Stimulated activated naive CD8-positive, alpha-beta T cell treated with anti-CD3 and anti-CD28 coated beads, Interleukin-15, Interleukin-2, amounts not matched to agents 100 ng/mL and 50 ng/mL, for 24 hours (primary cell): ENCODE data around the gene OVCH2.
"Not testable (repeated sequence)": the region's sequence is repeated elsewhere in the genome, so short reads cannot be mapped to it uniquely, and the experiment has no call there.

Experiments
- H3K27ac Mint-ChIP-seq: one replicate; pipeline ENCODE4 v1.8.0; 2021; ENCODE audit warnings: mild to moderate bottlenecking, mixed read lengths
- H3K27me3 Mint-ChIP-seq: one replicate; pipeline ENCODE4 v1.8.0; 2021; ENCODE audit warnings: mixed read lengths
- H3K36me3 Mint-ChIP-seq: one replicate; pipeline ENCODE4 v1.8.0; 2021; ENCODE audit warnings: low read depth, mixed read lengths
- H3K4me1 Mint-ChIP-seq: one replicate; pipeline ENCODE4 v1.8.0; 2021; ENCODE audit warnings: low read depth, mixed read lengths
- H3K4me3 Mint-ChIP-seq: one replicate; pipeline ENCODE4 v1.8.0; 2021; ENCODE audit warnings: mild to moderate bottlenecking, mixed read lengths
- H3K9me3 Mint-ChIP-seq: one replicate; pipeline ENCODE4 v1.8.0; 2021; ENCODE audit warnings: mixed read lengths

The OVCH2 gene

DNA sequence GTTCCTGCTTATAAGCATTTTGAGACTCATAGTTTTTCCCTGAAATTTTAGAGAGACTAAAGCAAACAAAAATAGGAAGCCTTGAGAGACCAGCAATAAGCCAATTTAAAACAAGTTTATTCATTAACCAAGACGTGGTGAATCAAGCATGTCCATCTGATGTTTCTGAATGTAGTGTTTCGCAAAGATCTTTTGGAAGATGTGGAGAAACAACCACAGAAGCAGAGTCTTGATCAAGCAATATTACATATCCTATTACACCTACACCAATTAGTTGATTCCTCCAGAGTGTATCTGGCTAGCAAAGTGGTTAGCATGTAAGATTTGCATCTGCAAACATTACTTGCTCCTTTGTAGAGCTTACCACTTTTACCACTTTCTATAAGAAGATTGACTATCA lies at the start of gene OVCH2:
OVCH2 (minus strand) TSS at position 101 of the 400 bp plus-strand sequence; CDS start at position 18, 83 bp downstream.
- Mint-ChIP-seq H3K27me3 (peaks cover 24% of the 10 kb centered on the region), H3K4me3 (no peak within 1 kb of the TSS), H3K4me1 (no peaks in the 10 kb centered on the region), H3K9me3 (peaks cover 5% of the 10 kb centered on the region), H3K27ac (no peak within 1 kb of the TSS), H3K36me3 (no peaks in the 10 kb centered on the region)

GRCh38 chr11:7749456-7749855 lies 43.2 kb upstream of the OVCH2 start:
- Mint-ChIP-seq H3K36me3 (no peaks in the 10 kb centered on the region), H3K27ac (no peak overlapping the region), H3K9me3 (peaks cover 3% of the 10 kb centered on the region), H3K4me3 (no peak overlapping the region), H3K4me1 (no peaks in the 10 kb centered on the region), H3K27me3 (peaks cover 8% of the 10 kb centered on the region)

DNA sequence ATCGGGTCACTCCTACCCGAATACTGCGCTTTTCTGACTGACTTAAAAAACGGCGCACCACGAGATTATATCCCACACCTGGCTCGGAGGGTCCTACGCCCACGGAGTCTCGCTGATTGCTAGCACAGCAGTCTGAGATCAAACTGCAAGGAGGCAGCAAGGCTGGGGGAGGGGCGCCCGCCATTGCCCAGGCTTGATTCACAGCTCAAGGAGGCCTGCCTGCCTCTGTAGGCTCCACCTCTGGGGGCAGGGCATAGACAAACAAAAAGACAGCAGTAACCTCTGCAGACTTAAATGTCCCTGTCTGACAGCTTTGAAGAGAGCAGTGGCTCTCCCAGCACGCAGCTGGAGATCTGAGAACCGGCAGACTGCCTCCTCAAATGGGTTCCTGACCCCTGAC lies 28.5 kb upstream of the OVCH2 start:
- H3K27me3 Mint-ChIP-seq, result peaks cover 19% of the 10 kb centered on the region
- H3K4me3 Mint-ChIP-seq, H3K36me3 Mint-ChIP-seq, H3K27ac Mint-ChIP-seq, H3K4me1 Mint-ChIP-seq, H3K9me3 Mint-ChIP-seq: not testable (repeated sequence)

DNA sequence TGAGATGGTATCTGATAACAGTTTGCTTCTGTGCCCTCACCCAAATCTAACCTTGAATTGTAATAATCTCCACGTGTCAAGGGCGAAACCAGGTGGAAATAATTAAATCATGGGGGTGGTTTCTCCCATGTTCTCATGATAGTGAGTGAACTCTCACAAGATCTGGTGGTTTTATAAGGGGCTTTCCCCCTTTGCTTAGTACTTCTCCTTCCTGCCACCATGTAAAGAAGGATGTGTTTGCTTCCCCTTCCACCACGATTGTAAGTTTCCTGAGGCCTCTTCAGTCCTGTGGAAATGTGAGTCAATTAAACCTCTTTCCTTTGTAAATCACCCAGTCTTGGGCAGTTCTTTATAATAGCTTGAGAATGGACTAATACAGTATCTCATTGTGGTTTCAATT lies 8.5 kb upstream of the OVCH2 start:
- Mint-ChIP-seq H3K4me1 (no peaks in the 10 kb centered on the region), H3K4me3 (no peak overlapping the region), H3K27me3 (peaks cover 34% of the 10 kb centered on the region), H3K27ac (no peak overlapping the region), H3K36me3 (no peaks in the 10 kb centered on the region), H3K9me3 (peaks cover 8% of the 10 kb centered on the region)

DNA sequence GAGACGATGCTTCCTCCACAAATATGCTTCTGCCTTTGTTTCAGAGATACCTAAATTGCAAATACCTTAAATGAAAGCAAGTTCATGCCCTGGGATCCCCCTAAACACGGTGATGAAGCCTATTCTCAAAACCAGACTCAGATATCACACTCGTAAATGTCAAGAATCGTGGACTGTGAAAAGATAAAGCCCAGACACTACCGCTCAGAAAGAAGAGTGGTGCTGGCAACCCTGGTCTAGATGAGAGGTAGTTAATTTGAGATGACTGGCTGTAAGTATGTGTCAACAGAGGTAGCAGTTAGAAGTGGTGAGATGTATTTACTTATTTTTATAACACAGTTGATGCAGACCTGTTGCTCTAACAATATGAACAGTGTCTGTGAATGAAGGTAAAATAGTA lies 2.5 kb downstream of the OVCH2 start:
- Mint-ChIP-seq H3K36me3 (no peaks in the 10 kb centered on the region), H3K27me3 (peaks cover 19% of the 10 kb centered on the region), H3K27ac (no peak overlapping the region), H3K4me1 (no peaks in the 10 kb centered on the region), H3K4me3 (no peak overlapping the region), H3K9me3 (no peaks in the 10 kb centered on the region)

- H3K4me3 Mint-ChIP-seq, result no peak overlapping the region
- peaks cover 40% of the 10 kb centered on the region for H3K27me3 Mint-ChIP-seq
These were observed 9.9 kb downstream of the OVCH2 start for GRCh38 chr11:7696424-7696823.

GRCh38 chr11:7694235-7694634 lies 12.0 kb downstream of the OVCH2 start:
- no peaks in the 10 kb centered on the region for H3K36me3 Mint-ChIP-seq
- peaks cover 45% of the 10 kb centered on the region for H3K27me3 Mint-ChIP-seq
- peaks cover 40% of the 10 kb centered on the region for H3K4me1 Mint-ChIP-seq
- no peaks in the 10 kb centered on the region for H3K9me3 Mint-ChIP-seq
- no peak overlapping the region for H3K4me3 Mint-ChIP-seq
- no peak overlapping the region for H3K27ac Mint-ChIP-seq

More at GRCh38 chr11:7696424-7696823, 9.9 kb downstream of the OVCH2 start:
- Mint-ChIP-seq H3K9me3 (no peaks in the 10 kb centered on the region), H3K36me3 (no peaks in the 10 kb centered on the region), H3K4me1 (peaks cover 19% of the 10 kb centered on the region), H3K27ac (no peak overlapping the region)

GRCh38 chr11:7692426-7692825 lies 13.9 kb downstream of the OVCH2 start:
- H3K4me3 Mint-ChIP-seq, result no peak overlapping the region
- peaks cover 41% of the 10 kb centered on the region for H3K4me1 Mint-ChIP-seq
- peaks cover 56% of the 10 kb centered on the region for H3K27me3 Mint-ChIP-seq
- no peaks in the 10 kb centered on the region for H3K9me3 Mint-ChIP-seq
- no peak overlapping the region for H3K27ac Mint-ChIP-seq
- H3K36me3 Mint-ChIP-seq, result no peaks in the 10 kb centered on the region

DNA sequence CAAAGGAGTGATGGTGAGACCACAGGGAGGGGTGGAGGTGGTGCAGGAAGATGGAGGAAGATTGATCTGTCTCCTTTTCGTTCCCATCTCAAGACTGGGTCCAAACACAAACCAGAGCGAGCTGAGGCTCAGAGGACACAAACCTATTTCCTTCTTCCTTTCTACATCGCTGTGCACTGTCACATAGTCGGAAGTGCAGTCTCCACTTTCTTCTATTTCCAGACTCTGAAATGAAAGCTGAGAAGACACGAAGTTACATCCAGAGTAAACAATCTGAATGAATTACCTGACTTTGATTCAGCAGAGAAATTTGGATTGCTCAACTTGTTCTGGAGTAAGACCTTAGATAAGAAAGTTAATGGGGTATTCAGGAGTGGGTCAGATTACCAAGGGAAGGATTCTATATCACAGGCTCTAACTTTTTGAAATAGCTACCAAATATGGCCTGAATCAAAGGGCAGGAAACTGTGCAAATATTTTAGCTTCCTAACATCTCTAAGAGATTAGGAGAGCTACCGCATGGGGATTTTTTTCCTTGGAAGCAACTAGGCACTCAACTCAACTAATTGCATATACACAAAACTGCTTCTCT lies 14.4 kb downstream of the OVCH2 start:
- H3K4me3 Mint-ChIP-seq, result no peak overlapping the region
- no peaks in the 10 kb centered on the region for H3K36me3 Mint-ChIP-seq
- peaks cover 56% of the 10 kb centered on the region for H3K27me3 Mint-ChIP-seq
- peaks cover 41% of the 10 kb centered on the region for H3K4me1 Mint-ChIP-seq
- H3K27ac Mint-ChIP-seq, result peak overlapping the region; percentile 59
- H3K9me3 Mint-ChIP-seq, result no peaks in the 10 kb centered on the region

DNA sequence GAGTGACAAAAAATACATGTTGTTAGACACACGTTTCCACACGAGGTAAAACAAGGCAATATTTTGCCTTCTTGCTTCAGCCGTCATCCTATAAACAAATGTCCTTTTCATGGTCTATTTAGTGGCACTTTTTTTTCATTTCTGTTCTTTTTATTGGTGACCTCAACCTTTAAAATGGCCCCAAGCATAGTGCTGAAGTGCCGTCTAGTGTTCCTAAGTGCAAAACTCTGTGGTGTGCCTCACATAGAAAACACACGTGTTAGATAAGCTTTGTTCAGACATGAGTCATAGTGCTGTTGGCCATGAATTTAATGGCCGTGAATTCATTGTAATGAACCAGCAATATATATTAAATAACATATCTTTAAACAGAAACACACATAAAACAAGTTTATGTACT lies 15.6 kb downstream of the OVCH2 start:
- Mint-ChIP-seq H3K4me1 (peaks cover 35% of the 10 kb centered on the region), H3K27ac (no peak overlapping the region), H3K9me3 (no peaks in the 10 kb centered on the region), H3K4me3 (no peak overlapping the region), H3K36me3 (no peaks in the 10 kb centered on the region), H3K27me3 (peaks cover 61% of the 10 kb centered on the region)

- H3K27ac Mint-ChIP-seq, result peak overlapping the region; percentile 48
- no peaks in the 10 kb centered on the region for H3K36me3 Mint-ChIP-seq
- peaks cover 35% of the 10 kb centered on the region for H3K4me1 Mint-ChIP-seq
- H3K27me3 Mint-ChIP-seq, result peaks cover 58% of the 10 kb centered on the region
- no peak overlapping the region for H3K4me3 Mint-ChIP-seq
- no peaks in the 10 kb centered on the region for H3K9me3 Mint-ChIP-seq
These were observed 17.0 kb downstream of the OVCH2 start for GRCh38 chr11:7689239-7689638.

- Mint-ChIP-seq H3K36me3 (no peaks in the 10 kb centered on the region), H3K4me1 (peaks cover 35% of the 10 kb centered on the region), H3K9me3 (no peaks in the 10 kb centered on the region), H3K27ac (no peak overlapping the region), H3K27me3 (peaks cover 49% of the 10 kb centered on the region), H3K4me3 (no peak overlapping the region)
These were observed 17.9 kb downstream of the OVCH2 start for GRCh38 chr11:7688238-7688826.

DNA sequence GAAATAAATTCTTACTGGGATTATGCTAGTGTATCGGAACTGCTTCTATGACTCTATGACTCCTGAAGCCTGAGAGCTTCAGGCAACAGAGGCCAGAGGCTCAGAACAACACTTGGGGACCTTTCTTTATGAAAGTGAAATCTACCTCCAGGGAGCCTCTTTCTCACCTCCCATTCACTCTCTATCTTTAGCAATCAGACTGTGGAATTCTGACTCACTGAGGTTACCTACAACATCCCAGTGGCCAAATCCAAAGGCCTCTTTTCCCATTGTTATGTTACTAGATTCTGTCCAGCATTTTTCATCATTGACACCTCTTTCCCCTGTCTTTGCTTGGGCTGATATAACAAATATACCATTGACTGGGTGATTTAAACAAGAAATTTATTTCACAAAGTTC lies 18.9 kb downstream of the OVCH2 start:
- Mint-ChIP-seq H3K27me3 (peaks cover 41% of the 10 kb centered on the region), H3K27ac (no peak overlapping the region), H3K9me3 (no peaks in the 10 kb centered on the region), H3K4me1 (peaks cover 31% of the 10 kb centered on the region), H3K4me3 (no peak overlapping the region), H3K36me3 (no peaks in the 10 kb centered on the region)

DNA sequence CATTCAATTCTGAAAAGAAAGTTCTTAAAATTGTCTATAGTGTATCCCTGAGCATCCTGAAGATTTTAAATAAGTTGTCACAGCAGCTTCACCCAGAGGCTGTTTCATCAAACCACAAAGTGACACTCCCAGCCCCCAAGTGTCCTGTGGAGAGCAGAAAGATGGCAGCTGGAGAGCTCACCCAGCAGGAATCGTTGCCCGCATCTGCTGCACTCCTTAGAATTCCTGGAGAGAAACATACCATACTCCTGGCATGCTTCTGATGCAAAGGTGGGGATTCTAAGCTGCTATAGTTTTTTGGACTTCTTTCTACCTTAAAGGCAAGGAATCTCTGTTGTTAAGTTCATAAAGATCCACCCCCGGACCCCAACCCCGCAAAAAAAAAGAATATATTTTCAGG lies 19.5 kb downstream of the OVCH2 start:
- Mint-ChIP-seq H3K27ac (no peak overlapping the region), H3K27me3 (peaks cover 35% of the 10 kb centered on the region), H3K4me1 (peaks cover 25% of the 10 kb centered on the region), H3K36me3 (no peaks in the 10 kb centered on the region), H3K9me3 (no peaks in the 10 kb centered on the region), H3K4me3 (no peak overlapping the region)

GRCh38 chr11:7683571-7683970 lies 22.7 kb downstream of the OVCH2 start:
- Mint-ChIP-seq H3K4me3 (no peak overlapping the region), H3K27ac (no peak overlapping the region), H3K9me3 (no peaks in the 10 kb centered on the region), H3K36me3 (no peaks in the 10 kb centered on the region), H3K4me1 (no peaks in the 10 kb centered on the region), H3K27me3 (peaks cover 25% of the 10 kb centered on the region)

GRCh38 chr11:7677796-7678201 lies 28.5 kb downstream of the OVCH2 start:
- Mint-ChIP-seq H3K36me3 (no peaks in the 10 kb centered on the region), H3K27ac (no peak overlapping the region), H3K4me1 (peaks cover 14% of the 10 kb centered on the region), H3K9me3 (no peaks in the 10 kb centered on the region), H3K27me3 (peaks cover 62% of the 10 kb centered on the region), H3K4me3 (no peak overlapping the region)
